Measurements from ENCODE around the gene FOXI1.
"Not testable (repeated sequence)": the region's sequence is repeated elsewhere in the genome, so short reads cannot be mapped to it uniquely, and the experiment has no call there.

Gene FOXI1

DNA sequence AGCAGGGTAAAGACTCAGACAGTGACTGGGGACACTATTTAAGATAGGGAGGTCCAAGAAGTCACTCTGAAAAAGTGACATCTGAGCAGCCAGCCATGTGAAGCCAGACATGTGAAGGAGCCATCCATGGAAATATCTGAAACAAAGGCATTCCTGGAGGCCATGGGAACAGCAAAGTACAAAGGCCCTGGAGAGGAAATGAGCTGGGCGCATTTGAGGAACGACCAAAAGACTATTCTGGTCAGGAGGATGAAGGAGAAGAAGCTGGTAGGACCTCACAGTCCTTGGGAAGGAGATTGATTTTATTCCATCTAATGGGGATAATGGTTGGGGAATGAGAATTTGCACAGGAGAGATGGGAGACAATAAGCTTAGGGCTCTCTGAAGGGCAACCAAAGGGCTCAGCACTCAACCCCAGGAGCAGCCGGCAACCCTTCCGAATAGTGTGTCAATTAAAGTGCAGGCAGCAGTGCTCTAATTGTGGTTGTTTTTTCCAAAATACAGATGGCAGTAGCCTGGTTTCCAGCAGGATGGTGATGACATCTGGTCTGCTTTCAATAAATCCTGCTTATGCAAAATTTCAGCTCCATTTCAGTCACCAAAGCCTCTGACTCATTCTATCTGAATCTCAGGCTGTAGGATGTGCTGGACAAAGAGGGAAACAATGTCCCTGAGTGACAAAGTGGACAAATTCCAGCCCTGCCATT, 26.7 kb downstream of the FOXI1 start:
- DNase-seq: no peak

DNA sequence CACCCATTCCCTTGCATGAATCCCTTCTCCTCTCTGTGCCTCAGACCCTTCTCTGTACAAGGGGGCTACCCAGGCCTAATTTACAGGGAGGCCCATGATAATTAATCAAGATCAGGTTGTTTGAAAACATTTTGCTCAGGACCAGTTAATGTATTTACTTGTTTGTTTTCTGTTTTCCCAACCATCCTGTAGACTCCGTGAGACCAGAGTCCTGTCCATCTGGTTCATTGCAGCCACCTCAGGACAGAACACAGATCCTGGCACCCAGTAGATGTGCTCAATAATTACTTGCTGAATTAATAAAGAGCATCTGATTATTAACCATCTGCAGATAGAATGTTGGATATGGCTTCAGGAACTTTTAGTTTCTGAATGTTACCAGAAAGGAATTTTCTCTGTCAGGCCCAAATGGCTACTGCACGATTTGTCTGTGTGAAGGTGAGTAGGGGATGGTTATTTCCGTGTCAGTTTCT, 27.3 kb downstream of the FOXI1 start:
- no peak for DNase-seq

DNA sequence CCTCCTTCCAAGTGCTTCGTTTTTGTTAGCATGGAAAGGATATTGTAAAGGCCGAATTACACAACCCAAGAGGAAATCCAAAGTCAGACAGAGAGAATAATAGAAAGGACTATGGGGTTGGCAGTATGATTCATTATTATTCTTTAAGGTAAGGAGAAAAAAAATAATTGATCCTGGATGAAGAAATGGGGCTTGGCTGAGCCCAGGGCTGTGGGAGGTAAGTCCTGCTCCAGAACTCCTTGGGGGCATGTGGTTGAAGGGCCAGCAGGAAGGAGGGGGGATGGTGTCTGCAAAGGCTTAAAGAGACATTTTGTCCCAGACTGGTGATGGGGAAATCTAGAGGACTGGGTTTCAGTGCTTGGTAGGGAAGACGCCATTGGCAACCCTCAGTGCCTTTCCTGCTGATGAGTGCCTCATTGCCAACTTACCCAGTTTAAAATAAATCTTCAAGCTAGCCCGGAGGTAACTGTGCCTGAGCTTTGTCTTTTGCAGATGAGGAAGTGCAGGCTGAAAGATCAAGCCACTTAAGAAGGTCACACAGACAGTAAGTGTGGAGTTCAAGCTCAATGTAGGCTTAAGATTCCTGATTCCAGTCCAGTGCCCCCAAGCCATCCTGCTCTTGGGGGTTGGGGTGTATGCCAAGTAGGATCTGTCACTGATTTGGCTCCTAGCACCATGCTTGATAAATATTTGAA, 30.2 kb downstream of the FOXI1 start:
- no peak for DNase-seq

GRCh38 chr5:170136506-170136905, 30.8 kb downstream of the FOXI1 start:
- DNase-seq: no peak

DNA sequence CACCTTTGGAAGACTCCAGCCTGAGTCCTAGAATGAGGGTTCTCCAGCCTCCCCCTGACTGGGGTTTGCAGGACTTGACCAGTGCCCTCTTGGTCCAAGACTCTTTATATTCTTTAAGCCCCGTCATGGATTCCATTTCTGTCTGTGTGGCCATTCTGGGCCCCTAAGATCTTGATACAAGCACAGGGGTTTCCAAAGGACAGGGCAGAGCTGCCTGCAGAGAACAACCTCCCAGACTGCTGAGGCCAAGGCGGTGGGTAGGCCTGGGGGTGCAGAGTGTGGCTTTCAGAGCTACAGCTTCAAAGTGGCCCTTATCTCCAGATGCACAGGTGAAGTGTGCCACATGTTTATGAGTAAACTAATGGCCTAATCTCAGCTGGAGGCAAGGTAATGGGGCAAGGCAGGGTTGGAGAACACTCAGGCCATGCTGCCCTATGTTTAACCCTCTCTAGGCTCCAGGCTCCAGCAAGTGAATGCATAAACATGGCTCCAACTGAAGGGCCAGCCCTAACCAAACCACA, 32.1 kb downstream of the FOXI1 start:
- DNase-seq: no peak

- DNase-seq: no peak
Observed at GRCh38 chr5:170138273-170138672, 32.6 kb downstream of the FOXI1 start.

GRCh38 chr5:170139786-170140335, 34.2 kb downstream of the FOXI1 start:
- no peak for DNase-seq

- DNase-seq: not testable (repeated sequence)
Observed at GRCh38 chr5:170141196-170141595, 35.5 kb downstream of the FOXI1 start.

- no peak for DNase-seq
Observed at GRCh38 chr5:170141636-170142035, 35.9 kb downstream of the FOXI1 start.

GRCh38 chr5:170142196-170142595, 36.5 kb downstream of the FOXI1 start:
- no peak for DNase-seq

DNA sequence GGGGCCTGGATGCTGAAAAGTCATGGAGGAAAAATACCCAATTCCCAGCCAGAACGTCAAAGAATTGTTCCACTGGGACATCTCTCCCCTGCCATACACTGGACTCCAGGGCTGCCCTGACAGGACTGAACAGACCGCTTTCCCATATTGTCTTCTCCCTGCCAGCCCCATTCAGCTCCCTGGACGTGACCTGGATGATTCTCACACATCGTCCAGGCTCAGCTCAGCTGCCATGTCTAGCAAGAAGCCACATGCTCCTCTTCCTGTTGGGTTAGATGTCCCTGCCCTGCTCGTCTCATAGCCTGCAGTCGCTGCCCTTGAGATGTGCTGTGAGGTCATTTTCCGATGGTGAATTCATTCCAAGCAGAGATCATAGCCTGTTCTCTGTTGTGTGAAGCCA, 37.4 kb downstream of the FOXI1 start:
- no peak for DNase-seq

DNA sequence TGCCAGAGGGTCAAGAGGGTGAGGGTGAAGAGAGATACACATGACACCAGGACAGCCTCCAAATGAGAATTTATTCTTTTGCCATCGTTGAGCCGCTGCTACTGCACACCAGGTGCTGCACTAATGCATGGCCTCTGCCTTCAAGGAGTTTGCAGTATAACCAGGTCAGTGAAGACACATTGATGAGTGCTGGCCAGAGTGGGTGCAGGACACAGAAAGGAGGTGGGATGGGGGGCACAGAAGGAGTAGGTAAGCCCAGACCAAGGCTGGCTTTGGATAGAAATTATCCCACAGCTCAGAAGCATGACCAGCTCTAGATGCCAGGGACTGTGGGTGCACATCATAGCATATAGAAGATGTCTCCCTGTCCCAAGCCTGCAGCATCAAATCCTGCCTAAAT, 38.0 kb downstream of the FOXI1 start:
- DNase-seq: no peak

DNA sequence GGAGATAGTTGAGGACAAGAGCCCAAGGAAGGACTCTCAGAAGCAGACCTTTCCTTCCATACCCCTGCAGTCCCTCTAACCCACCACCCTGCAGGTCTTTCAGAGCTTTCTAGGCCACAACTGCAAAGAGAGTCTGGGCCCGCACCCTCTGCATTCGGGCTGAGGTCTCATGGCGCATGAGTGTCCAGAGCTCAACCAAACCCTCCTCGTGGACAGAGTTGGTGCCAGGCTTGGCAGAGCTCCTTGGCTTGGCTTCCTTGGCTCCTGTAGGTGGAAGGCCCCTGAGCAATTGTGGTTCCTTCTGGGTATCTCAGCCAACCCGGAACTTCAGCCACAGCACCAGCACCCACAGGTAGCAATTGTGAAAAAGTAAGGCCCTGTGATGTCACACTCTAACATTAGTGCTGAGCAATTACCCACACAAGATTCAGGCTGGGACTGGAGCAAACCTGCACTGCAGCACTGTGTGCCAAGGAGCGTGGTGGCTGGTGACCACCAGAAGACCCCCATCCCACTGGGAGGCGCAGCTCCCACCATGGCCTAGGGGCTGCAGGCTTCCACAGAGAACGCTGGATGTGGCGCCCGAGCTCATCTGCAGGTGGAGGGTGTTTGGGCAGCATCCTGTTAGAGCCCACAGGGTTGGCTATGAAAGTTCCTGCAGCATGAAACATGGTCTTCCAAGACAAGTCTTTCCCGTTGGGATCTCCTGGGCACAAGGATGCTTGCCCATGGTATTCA, 38.8 kb downstream of the FOXI1 start:
- no peak for DNase-seq

DNA sequence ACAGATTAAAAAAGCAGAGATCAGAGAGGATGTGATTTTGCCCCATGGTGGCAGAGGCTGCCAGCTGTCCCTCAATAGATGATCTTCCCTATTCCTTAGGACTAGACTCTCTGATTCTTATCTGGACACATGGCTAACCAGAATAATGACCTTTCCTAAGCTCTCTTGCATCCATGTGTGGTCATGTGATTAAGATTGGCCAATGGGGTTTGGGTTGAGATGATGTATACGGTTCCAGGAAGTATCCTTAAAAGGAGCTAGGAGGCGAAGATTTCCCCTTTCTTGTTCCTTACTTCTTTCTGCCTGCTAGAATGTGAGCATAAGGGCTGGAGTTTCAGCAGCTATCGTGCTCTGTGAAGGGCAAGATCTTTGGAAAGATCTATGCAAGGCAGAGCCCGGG, 39.8 kb downstream of the FOXI1 start:
- no peak for DNase-seq

DNA sequence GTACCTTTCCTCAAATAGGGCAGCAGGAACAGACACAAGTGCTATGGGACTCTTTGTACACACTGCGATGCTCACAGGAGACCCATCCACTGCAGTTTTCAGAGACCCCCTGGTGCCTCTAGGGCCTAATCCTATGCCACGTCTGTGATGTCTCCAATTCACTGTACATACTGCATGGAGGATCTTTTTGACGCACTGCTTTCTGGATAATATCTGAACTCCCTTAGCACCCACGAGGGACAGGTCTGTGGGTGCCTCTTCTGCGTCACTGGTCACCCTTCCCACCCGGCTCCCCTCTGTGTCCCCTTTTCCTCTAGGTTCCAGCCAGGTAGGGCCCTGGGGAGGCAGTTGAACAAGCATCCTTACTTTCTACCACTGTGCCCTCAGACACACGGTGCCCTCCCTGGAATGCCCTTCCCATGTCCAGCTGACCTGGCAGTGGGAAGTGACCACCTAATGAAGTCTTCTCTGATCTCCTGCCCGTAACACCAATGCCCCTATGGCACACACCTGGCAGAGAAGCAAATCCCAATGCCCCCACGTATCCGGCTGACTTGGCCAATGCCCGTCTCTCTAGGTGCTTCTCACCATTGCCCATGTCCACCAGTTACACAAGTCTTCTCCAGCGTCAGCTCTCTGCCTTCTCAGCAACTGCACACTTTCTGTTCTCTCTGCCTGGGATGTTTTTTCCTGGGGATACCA, 41.5 kb downstream of the FOXI1 start:
- no peak for DNase-seq

GRCh38 chr5:170147753-170148264, 42.1 kb downstream of the FOXI1 start:
- DNase-seq: no peak

GRCh38 chr5:170148430-170149205, 42.9 kb downstream of the FOXI1 start:
- no peak for DNase-seq

DNA sequence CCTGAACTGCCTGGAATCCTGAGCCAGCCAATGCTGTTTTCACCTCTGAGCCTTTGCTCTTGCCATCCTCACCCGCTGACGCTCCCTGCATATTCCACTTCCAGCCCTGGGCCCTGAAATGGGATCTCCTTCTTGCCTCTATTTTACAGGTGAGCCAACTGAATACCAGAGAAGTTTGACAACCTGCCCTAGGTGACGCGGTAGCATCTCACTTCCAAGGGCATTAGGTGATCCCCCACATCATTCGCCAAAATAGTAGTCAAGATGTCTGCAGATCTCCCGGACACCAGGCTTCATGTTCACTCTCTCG, 43.5 kb downstream of the FOXI1 start:
- DNase-seq: no peak

- DNase-seq: no peak
Observed at GRCh38 chr5:170150713-170151096, 45.0 kb downstream of the FOXI1 start.

DNA sequence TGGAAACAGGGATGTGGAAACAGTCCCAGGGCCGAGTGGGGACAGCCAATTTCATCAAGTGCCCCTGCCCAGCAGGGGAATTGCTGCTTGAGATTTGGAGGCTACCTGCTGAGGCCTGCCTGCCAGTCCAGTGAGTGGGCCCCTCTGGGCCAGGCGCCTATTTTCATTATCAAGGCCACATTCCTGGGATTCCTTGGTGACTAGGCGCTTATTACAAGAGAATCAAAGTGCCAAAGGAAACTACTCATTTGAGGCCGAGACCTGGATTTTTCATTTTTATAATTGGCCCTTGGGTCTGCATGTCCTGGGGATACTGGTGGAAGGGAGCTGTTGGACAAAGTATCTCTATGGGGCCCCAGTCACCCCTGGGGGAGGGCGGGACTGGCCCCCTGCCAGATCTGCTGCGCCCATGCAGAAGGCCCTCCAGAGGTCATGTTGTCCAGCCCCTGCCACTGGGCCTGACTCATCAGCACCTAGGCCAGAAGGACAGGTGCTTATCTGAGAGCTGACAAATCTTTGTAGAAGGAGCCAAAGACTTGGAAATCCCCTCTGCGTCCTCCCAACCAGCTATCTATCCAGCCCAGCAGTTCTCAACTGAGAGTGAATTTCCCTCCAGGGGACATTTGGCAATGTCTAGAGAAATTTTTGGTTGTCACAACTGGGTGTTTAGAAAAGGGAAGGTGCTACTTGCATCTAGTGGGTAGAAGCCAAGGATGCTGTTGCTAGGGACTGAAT, 45.6 kb downstream of the FOXI1 start:
- no peak for DNase-seq

DNA sequence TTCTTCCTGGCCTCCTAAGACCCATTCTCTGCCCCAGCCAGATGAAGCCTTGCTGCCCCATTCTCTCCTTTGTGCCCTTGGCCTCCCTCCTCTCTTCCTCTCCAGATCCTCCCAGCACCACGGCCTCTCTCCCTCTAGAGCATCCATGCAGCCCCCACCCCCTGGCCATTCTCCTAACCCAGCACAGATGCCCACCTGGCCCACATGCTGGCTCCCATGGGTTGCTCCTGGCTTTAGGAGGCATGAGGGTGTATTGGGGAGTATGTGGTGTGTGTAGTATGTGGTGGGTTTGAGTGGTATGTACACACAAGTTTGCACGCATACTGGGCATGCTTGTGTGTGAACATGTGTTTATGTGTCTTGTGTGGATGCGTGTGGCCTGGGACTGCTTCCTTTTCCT, 47.1 kb downstream of the FOXI1 start:
- no peak for DNase-seq
